ENCODE data around the gene SEPTIN2.
"Not testable (repeated sequence)": the region's sequence is repeated elsewhere in the genome, so short reads cannot be mapped to it uniquely, and the experiment has no call there.

Gene SEPTIN2

DNA sequence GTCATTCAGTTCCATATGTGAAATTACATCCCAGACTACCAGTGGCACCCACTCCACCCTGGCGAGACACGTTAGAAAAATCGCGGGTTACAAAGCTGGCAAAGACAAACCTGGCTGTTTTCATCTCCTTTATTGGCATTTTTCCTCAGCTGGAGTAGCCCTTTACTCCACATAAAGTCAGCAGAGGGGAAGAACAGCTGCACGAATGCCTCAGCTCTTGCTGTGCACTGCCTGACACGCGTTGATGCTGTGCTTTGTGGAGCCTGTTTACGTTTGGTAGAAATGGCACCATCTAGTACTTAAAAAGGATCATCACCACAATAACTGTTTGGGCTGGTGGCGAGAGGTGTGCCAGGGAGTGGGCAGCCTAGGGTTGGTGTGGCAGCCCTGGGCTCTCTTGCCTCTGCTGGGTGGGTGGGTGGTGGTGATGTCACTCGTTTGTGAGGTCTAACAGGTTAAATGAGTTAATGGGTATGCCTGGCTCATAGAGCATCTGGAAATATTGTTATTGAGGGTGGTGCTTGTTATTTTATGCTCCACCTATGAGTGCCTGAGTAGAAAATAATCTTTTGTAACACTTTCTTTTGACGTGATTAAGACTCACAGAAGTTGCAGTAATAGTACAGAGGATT is 56.8 kb downstream of the SEPTIN2 start:
- Mint-ChIP-seq H3K27ac (peak overlapping the region; percentile 84), H3K9me3 (no peaks in the 10 kb centered on the region), H3K4me3 (no peak overlapping the region), H3K4me1 (peaks cover 54% of the 10 kb centered on the region), H3K27me3 (no peaks in the 10 kb centered on the region), H3K36me3 (peaks cover 28% of the 10 kb centered on the region)
- ATAC-seq, result no peak

DNA sequence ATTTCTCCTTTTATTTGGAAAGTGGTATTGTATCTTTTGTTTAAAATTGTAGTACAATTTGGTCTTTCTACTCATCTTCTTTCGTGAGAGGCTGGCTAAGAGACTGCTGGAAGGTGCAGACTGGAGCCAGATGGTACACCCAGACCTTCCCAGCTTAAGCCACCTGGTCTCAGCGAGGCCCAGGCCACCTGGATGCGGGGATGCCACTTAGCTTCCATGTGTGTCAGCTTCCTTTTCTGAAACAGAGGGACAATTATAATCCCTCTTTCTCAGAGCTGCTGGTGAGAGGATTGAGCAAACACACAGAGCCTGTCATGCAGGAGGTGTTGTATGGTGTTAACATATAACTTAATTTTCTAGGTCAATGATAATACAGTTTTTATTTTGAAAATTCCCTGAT is 57.7 kb downstream of the SEPTIN2 start:
- Mint-ChIP-seq H3K4me3 (no peak overlapping the region), H3K27me3 (no peaks in the 10 kb centered on the region), H3K9me3 (no peaks in the 10 kb centered on the region), H3K27ac (peak overlapping the region; percentile 84), H3K36me3 (peaks cover 28% of the 10 kb centered on the region), H3K4me1 (peaks cover 53% of the 10 kb centered on the region)
- ATAC-seq, result no peak

DNA sequence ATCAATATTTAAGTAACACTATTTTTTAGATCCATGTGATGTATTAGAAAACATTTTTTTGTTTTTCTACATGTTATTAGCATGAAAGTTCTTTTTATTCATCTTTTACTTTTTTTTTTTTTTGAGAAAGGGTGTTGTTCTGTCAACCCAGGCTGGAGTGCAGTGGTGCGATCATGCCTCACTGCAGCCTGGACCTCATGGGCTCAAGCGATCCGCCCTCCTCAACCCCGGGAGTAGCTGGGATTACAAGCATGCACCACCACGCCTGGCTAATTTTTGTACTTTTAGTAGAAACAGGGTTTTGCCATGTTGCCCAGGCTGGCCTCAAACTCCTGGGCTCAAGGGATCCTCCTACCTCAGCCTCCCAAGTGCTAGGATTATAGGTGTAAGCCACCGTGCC is 58.2 kb downstream of the SEPTIN2 start:
- not testable (repeated sequence) for H3K27me3 Mint-ChIP-seq, H3K4me3 Mint-ChIP-seq, ATAC-seq, H3K9me3 Mint-ChIP-seq
- peak overlapping the region; percentile 84 for H3K27ac Mint-ChIP-seq
- peaks cover 28% of the 10 kb centered on the region for H3K36me3 Mint-ChIP-seq
- H3K4me1 Mint-ChIP-seq, result peaks cover 50% of the 10 kb centered on the region

DNA sequence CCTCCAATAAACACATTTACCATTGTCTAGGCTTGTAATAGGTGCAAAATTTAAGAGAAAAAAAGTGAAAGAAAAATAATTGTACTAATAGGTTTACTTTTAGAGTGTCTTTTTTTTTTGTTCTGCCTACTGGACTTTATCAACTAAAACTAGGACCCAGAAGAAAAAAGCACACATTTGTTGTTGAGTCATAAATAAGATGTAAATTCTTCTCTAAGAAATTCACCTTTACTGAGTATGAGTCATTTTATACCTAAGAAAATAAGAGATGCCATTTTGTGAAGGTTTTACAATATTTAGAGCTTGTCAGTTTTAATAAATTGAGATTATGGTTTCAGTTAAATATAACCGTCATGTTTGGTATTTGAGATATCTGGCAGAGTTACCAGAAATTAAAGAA is 59.6 kb downstream of the SEPTIN2 start:
- Mint-ChIP-seq H3K27me3 (no peaks in the 10 kb centered on the region), H3K4me1 (peaks cover 44% of the 10 kb centered on the region), H3K36me3 (peaks cover 28% of the 10 kb centered on the region), H3K27ac (peak overlapping the region; percentile 84), H3K9me3 (no peaks in the 10 kb centered on the region), H3K4me3 (no peak overlapping the region)
- ATAC-seq, result no peak

DNA sequence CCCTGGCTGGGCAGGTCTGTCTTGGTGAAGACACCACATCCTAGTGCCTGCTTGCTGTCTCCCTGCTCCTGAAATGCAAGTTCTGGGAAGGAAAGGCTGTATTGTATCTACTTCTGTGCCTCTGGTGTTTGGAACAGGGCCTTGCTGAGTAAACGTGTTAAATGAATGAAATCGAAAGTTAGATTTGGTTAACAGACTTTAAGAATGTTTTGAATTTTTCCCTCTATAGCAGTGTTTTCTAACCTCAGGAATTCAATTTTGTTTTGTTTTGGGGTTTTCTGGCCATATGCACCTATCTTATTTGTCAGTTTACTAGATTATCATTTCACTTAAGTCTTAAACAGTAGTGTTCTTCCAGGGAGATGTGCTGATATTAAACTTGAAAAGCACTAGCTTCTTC is 61.1 kb downstream of the SEPTIN2 start:
- ATAC-seq, result no peak
- Mint-ChIP-seq H3K9me3 (no peaks in the 10 kb centered on the region), H3K27ac (no peak overlapping the region), H3K4me1 (peaks cover 45% of the 10 kb centered on the region), H3K4me3 (no peak overlapping the region), H3K27me3 (no peaks in the 10 kb centered on the region), H3K36me3 (peaks cover 26% of the 10 kb centered on the region)

DNA sequence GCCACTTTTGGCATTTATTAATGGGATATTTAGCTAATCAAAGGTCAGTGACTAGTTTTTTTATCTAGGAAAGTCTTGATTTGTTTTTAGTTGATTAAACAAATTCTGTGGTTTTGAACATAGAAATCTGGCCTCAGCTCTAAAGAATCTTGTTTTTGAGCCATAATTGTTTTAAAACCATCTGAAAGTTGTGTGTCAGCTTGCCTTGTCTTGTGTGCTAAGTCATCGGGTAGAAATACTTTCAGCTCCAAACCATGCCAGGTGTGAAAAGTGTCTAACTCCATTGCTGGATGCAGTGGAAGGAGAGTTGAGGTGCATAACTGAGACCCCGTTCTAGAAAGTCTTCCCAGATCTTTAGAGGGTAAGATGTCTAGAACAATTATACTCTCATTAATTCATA is 63.1 kb downstream of the SEPTIN2 start:
- Mint-ChIP-seq H3K4me3 (no peak overlapping the region), H3K27ac (no peak overlapping the region), H3K4me1 (peaks cover 43% of the 10 kb centered on the region), H3K36me3 (peaks cover 31% of the 10 kb centered on the region), H3K9me3 (no peaks in the 10 kb centered on the region), H3K27me3 (no peaks in the 10 kb centered on the region)
- ATAC-seq, result no peak

DNA sequence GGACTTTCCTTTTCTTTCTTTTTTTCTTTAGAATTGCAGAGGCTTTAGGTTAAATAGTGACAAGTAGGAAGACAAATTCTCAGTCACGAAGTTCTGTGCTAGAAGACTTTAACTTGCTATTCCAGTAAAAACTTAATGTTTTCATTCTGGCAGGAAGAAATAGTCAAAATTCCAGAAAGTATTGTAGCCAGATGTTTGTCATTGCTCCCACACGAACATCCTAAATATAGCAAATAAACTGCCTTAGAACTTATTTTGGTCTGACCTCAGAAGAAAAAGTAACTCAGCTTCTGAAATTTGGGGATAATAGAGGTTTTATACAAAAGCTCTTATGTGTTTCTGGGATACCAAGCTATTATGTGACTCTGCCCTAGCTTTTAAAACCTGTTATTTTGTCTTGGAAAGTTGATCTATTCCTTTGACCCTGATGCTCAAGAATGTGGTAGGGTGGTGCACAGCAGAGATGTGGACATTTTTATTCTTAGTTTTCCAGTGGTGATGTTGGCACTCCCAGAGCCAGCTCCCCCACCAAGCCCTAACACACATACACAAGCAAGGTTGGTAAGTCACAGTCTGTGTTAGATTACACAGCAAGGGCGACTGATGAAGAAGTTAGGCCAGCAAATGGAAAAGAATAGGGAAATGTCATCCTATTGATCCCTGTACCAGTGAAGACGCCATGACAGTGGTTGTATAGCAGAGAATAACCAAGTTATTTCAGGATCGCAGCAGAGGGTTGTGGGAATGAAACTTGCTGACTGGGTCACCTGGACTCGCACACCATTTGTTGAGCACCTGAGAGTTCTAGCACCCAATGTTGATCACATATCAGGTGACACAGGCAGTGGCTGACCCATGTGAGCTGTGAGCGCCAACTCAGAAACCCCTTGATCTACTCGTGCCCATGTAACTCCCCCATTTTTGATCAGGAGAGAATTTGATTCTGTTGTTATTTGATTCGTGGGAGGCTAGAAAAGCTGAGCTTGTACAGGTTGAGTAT is 64.1 kb downstream of the SEPTIN2 start:
- H3K27ac Mint-ChIP-seq, result no peak overlapping the region
- H3K4me1 Mint-ChIP-seq, result peaks cover 34% of the 10 kb centered on the region
- no peak overlapping the region for H3K4me3 Mint-ChIP-seq
- peaks cover 31% of the 10 kb centered on the region for H3K36me3 Mint-ChIP-seq
- H3K27me3 Mint-ChIP-seq, result no peaks in the 10 kb centered on the region
- ATAC-seq, result no peak
- H3K9me3 Mint-ChIP-seq, result no peaks in the 10 kb centered on the region

DNA sequence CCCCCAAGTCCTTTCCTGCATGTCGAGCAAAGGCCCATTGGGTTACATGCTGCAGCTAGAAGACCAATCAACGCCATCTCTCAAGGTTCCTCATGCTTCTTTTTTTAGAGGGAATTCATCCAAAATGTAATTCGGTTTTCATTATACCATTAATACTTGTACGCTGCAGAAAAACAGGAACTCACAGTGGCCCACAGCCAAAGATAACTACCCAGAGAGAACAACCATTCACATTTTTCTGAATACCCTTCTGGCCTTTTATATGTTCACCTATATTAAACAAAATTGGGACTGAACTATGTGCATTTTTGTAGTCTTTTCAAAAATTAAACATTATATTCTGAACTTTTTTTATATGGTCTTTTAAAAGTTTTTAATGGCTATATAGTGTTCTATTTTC is 66.1 kb downstream of the SEPTIN2 start:
- Mint-ChIP-seq H3K27ac (no peak overlapping the region), H3K4me3 (no peak overlapping the region), H3K36me3 (peaks cover 28% of the 10 kb centered on the region), H3K27me3 (no peaks in the 10 kb centered on the region), H3K9me3 (no peaks in the 10 kb centered on the region), H3K4me1 (peaks cover 23% of the 10 kb centered on the region)
- ATAC-seq, result no peak

DNA sequence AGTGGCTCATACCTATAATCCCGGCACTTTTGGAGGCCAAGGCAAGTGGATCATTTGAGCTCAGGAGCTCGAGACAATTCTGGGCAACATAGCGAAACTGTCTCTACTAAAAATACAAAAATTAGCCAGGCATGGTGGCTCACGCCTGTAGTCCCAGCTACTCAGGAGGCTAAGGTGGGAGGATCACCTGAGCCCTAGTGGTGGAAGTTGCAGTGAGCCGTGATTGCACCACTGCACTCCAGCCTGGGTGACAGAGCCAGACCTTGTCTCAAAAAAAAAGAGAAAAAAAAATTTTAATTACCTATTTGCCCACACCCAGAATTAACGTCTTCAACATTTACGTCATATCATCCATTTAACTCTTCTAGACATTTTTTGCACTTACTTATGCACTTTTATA is 69.7 kb downstream of the SEPTIN2 start:
- H3K4me3 Mint-ChIP-seq, result not testable (repeated sequence)

DNA sequence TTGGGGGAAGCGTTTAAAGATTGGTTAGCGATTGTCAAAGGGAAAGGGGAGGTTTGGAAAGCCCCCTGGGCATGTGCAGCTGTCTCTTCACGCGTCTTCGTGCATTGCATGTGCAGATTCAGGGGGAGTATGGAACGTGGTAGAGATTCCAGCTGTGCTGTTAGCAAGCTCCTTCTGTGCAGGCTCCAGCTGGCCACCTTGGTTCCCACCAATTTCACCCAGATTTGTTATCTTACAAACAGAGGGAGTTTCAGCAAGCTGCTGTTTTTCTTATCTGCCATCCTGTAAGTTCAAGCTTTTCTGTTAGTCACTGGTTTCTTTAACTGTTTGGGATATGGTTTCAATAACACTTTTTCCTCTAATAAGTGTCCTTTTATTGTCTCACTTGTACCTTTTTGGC is 70.8 kb downstream of the SEPTIN2 start:
- H3K4me3 Mint-ChIP-seq, result no peak overlapping the region
- H3K4me1 Mint-ChIP-seq, result peaks cover 36% of the 10 kb centered on the region
- H3K9me3 Mint-ChIP-seq, result no peaks in the 10 kb centered on the region
- no peak overlapping the region for H3K27ac Mint-ChIP-seq
- ATAC-seq, result no peak
- H3K36me3 Mint-ChIP-seq, result peaks cover 45% of the 10 kb centered on the region
- H3K27me3 Mint-ChIP-seq, result no peaks in the 10 kb centered on the region

More for the DNA sequence above, 69.7 kb downstream of the SEPTIN2 start:
- not testable (repeated sequence) for ATAC-seq, H3K27me3 Mint-ChIP-seq, H3K27ac Mint-ChIP-seq, H3K9me3 Mint-ChIP-seq
- peaks cover 35% of the 10 kb centered on the region for H3K4me1 Mint-ChIP-seq
- peaks cover 53% of the 10 kb centered on the region for H3K36me3 Mint-ChIP-seq

DNA sequence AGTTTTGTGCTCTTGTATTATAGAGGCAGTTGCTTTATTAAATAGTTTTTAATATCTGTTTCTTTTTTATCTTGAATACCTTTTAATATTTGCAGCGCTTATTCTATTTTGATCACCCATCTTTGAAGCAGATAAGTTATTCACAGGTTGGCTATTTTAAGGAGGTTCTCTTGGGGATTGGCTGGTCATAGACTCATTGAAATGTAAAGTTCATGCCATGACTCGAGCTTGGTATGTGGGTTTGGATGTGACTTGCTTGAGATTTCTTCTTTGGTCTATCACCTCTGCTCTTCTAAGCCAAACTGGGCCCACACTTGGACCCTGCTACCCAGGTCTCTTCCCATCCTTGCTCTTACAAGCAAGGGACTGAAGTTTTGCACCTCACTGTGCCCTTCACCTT is 74.0 kb downstream of the SEPTIN2 start:
- no peak for ATAC-seq
- no peaks in the 10 kb centered on the region for H3K9me3 Mint-ChIP-seq

DNA sequence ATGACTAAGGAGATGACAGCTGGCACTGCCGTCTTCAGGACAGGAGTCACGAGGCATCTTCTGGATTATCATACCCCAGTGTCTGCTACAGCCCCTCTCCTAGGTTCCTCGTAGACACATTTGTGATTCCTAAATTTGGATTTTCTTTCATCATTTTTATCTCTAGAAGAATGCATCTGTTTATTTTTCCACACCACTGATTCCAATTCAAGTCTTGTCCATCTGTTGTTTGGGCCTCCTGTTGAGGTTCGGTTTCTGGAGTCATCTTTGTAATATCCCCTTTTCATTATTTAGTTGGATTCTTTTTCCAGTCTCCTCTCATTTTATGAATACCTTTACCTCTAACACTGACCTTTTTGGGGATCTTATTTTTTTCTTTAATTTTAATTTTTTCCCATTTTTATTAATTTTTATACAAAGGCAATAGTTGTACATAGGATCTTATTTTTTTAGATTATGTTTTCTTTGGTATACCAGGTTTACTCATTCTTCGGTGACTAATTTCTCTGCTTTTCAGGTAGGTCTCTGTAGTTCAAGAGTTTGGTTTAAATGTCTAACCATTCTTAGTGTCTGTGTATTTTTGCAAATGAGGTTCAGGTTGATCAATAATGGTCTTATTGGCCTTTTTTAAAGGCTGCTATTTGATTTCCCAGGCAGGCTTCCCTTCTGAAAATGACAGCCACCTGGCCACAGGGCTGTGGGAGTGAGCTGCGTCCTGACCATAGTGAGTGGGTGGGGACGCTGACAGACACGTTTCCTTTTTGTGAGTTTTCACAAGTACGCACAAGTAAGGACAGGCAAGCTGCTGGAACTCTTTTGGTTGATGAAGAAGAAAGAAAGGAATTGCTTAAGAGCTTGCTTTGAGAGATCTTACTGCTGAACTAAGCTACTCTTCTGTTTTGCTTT is 74.8 kb downstream of the SEPTIN2 start:
- ATAC-seq, result peak; percentile 70
- Mint-ChIP-seq H3K36me3 (peaks cover 33% of the 10 kb centered on the region), H3K27me3 (no peaks in the 10 kb centered on the region), H3K4me3 (no peak overlapping the region), H3K4me1 (peaks cover 43% of the 10 kb centered on the region), H3K27ac (peak overlapping the region; percentile 17), H3K9me3 (no peaks in the 10 kb centered on the region)

More for the DNA sequence above, 74.0 kb downstream of the SEPTIN2 start:
- H3K36me3 Mint-ChIP-seq, result peaks cover 29% of the 10 kb centered on the region
- H3K4me1 Mint-ChIP-seq, result peaks cover 43% of the 10 kb centered on the region
- no peaks in the 10 kb centered on the region for H3K27me3 Mint-ChIP-seq
- H3K27ac Mint-ChIP-seq, result no peak overlapping the region
- no peak overlapping the region for H3K4me3 Mint-ChIP-seq

DNA sequence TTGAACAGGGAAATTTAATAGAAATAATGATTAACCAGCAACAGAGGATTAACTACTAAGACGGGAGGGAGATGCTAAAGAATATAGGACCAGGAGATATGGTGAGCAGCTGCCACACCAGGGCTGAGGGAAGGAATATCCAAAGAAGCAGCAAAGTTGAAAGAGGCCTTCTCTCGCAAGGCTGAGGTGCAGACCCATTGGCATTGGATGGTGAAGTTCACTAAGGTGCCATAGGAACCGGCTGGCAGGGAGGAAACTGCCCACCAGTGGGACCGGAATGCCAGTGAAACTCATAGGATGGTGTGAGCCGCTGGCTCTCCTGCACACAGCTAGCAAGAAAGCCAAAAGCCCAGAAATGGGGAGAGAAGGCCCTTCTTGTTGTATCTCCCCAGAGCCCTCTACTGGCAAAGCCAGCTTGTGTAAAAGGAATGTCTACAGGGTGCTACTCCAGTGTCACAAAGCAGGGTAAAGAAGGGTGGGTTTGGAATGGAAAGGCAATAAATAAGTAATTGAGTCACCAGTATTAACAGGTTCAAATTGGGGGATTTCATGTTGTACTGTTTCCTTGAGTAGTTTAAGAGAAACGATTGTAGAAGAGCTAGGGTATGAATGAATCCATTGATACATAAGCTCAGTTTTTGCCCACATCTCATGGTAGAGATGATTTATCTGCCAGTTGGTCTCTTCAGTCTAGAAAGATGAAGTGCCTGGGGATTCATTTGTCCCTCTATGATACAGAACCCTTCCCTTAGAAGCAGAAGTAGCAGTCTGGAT is 76.4 kb downstream of the SEPTIN2 start:
- Mint-ChIP-seq H3K27ac (no peak overlapping the region), H3K9me3 (no peaks in the 10 kb centered on the region)
- no peak for ATAC-seq

DNA sequence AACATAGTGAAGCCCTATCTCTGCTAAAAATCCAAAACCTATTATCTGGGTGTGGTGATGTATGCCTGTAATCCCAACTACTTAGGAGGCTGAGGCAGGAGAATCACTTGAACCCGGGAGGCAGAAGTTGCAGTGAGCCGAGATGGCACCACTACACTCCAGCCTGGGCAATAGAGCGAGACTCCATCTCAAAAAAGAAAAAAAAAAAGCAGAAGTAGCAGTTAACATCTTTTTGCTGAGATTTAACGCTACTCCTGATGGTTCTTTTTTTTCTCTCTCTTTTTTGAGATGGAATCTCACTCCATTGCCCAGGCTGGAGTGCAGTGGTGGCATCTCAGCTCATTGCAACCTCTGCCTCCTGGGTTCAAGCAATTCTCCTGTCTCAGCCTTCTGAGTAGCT is 77.0 kb downstream of the SEPTIN2 start:
- peaks cover 31% of the 10 kb centered on the region for H3K36me3 Mint-ChIP-seq
- not testable (repeated sequence) for H3K4me3 Mint-ChIP-seq, H3K27me3 Mint-ChIP-seq, H3K9me3 Mint-ChIP-seq, ATAC-seq, H3K27ac Mint-ChIP-seq
- H3K4me1 Mint-ChIP-seq, result peaks cover 43% of the 10 kb centered on the region

More for the DNA sequence above, 76.4 kb downstream of the SEPTIN2 start:
- Mint-ChIP-seq H3K4me3 (no peak overlapping the region), H3K36me3 (peaks cover 34% of the 10 kb centered on the region), H3K27me3 (no peaks in the 10 kb centered on the region), H3K4me1 (peaks cover 43% of the 10 kb centered on the region)
